ENCODE data around the gene PDCD2L. TPM values are rescaled to one million over a fixed set of nuclear protein-coding genes. Genes with fewer than 3 reads are reported as not detected.

Gene PDCD2L
- total RNA-seq, 1 donor from 2014 or later: 10.8 TPM

GRCh38 chr19:34474233-34474989 is 70.2 kb downstream of the PDCD2L start:
- intact Hi-C loops (cut with DNase I): no loop called here

GRCh38 chr19:34475026-34475974 is 71.1 kb downstream of the PDCD2L start:
- H3K9me3 ChIP-seq: no peaks in the 10 kb centered on the region
- H3K36me3 ChIP-seq: peaks cover 0 to 10% of the 10 kb centered on the region in 2 donors
- peak overlapping the region; percentile 76 for H3K27ac ChIP-seq
- H3K4me1 ChIP-seq: peaks cover 17% of the 10 kb centered on the region
- peak in 1 of 2 donors; percentile 66 for TF ChIP-seq POLR2AphosphoS5 (IDR thresholded peaks at IDR 0.05; ENCODE audit: insufficient read depth in 1 of 2, low read depth in 1 of 2)
- no peak for TF ChIP-seq POLR2A (IDR thresholded peaks at IDR 0.05)
- TF ChIP-seq CTCF (IDR thresholded peaks at IDR 0.05): no peak
- intact Hi-C loops (cut with DNase I): loop anchor here (5.0 kb wide), 1 partner anchor 43 kb away; no protein-coding TSS in a partner anchor
- H3K27me3 ChIP-seq: no peaks in the 10 kb centered on the region
- peak in 1 of 2 donors; percentile 84 for DNase-seq (ENCODE audit: extremely low spot score in 2 of 2)
- no peak overlapping the region for H3K4me3 ChIP-seq

More at GRCh38 chr19:34474233-34474989, 70.2 kb downstream of the PDCD2L start:
- no peak for TF ChIP-seq POLR2AphosphoS5 (IDR thresholded peaks at IDR 0.05; ENCODE audit: insufficient read depth in 1 of 2, low read depth in 1 of 2)
- TF ChIP-seq POLR2A (IDR thresholded peaks at IDR 0.05): no peak
- no peak for TF ChIP-seq CTCF (IDR thresholded peaks at IDR 0.05)
- Histone ChIP-seq H3K9me3 (no peaks in the 10 kb centered on the region), H3K4me3 (no peak overlapping the region), H3K27me3 (no peaks in the 10 kb centered on the region), H3K4me1 (peaks cover 17% of the 10 kb centered on the region), H3K36me3 (peaks cover 0 to 19% of the 10 kb centered on the region in 2 donors), H3K27ac (peak overlapping the region; percentile 76)
- peak in 1 of 2 donors; percentile 49 for DNase-seq (ENCODE audit: extremely low spot score in 2 of 2)

Other genes with a start within 250 kb of the PDCD2L start
- gene LSM14A, start 231.9 kb upstream of the PDCD2L start, total RNA-seq: 179 TPM
- gene GARRE1, start 149.8 kb upstream of the PDCD2L start, total RNA-seq: 28.5 TPM
- 201 TPM for gene GPI, start 39.2 kb upstream of the PDCD2L start, total RNA-seq
- gene UBA2, start 24.0 kb downstream of the PDCD2L start, total RNA-seq: 84.5 TPM
- gene WTIP, start 77.4 kb downstream of the PDCD2L start, total RNA-seq: 7.6 TPM

Measured in vagina (tissue), 2 donors.